ENCODE data around the gene CERS2.

The CERS2 gene

GRCh38 chr1:150997949-150998348, 23.3 kb upstream of the CERS2 start:
- no peak for DNase-seq (ENCODE audit: low read depth in 3 of 3, low spot score in 1 of 3)

DNA sequence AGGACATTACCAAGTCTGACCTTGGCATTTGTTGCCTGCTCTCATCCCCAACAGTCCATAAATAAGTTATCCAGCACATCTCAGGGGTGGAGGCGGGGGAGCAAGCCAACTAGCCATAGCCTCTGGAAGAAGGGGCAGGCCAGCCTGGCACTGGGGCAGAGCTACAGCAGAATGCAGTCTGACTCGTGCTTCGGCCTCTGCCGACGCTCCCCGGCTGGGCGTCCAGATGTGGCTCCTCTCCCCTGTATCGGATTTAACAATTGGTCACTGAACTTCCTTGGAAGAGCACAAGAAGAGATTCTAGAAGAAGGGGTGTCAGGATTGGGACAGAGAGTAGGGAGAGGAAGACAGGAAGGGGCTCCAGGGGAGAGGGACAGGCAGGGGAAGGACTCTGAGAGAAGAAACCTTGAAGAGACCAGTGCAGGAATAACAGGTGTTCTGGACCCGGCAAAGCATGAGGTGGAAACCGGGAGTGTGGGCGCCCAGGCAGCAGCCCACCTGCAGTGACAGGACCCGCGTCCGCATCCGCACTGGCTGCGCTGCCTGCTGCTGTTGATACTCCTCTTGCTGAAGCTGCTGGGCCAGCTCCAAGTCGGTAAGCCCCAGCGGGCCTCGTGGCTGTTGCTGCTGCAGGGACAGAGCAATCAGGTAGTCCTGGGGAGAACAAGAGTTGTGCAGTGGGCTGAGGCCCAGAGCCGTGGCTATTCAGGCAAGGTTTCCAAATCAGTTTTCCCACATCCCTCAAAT, 22.7 kb upstream of the CERS2 start:
- no peak for DNase-seq (ENCODE audit: low read depth in 3 of 3, low spot score in 1 of 3)

DNA sequence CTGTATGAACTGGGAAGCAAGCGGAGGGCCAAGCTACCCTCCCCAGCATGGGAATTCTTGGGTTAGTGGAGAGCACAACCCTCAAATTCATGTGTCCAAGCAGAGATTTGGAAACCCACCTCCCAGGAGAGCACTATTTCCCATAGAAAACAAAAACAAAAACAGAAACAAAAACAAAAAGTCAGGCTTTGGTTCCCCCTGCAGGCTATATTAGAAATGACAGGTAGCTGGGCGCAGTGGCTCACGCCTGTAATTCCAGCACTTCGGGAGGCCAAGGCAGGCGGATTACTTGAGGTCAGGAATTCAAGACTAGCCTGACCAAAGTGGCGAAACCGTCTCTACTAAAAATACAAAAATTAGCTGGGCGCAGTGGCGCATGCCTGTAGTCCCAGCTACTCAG, 21.3 kb upstream of the CERS2 start:
- no peak for DNase-seq (ENCODE audit: low read depth in 3 of 3, low spot score in 1 of 3)

- no peak for DNase-seq (ENCODE audit: low read depth in 3 of 3, low spot score in 1 of 3)
These were observed 20.8 kb upstream of the CERS2 start for GRCh38 chr1:150995460-150995859.

DNA sequence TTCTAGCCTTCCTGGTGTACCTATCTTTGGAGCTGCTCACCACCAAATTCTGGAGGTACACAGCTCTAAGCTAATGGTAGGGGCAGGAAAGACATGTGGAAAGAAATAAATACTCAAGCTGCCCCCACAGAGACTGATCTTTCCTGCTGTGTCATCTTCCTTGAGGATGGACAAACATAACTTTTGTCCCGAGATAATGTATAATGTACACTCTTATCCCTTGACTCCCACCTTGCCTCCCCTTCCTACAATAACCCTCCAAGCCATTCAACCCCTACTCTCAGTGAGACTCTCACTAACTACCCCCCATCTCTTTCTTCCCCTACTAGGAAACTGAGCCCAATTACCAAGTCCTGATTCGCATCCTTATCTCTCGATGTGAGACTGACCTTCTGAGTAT, 19.6 kb upstream of the CERS2 start:
- DNase-seq (ENCODE audit: low read depth in 3 of 3, low spot score in 1 of 3), result no peak

DNA sequence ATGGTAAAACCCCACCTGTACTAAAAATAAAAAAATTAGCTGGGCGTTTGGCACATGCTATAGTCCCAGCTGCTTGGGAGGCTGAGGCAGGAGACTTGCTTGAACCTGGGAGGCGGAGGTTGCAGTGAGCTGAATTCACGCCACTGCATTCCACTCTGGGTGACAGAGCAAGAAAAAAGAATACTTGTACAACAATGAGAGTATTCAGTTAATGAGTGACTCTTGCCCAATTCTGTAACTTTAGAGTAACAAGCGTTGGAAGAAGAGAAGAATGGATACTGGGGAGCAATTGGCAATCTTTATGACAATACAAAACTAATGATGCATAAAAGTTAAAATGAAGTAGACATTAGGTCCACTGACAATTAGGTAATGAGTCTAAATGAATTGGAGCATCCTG, 18.0 kb upstream of the CERS2 start:
- no peak for DNase-seq (ENCODE audit: low read depth in 3 of 3, low spot score in 1 of 3)

GRCh38 chr1:150987924-150988323, 13.3 kb upstream of the CERS2 start:
- DNase-seq (ENCODE audit: low read depth in 3 of 3, low spot score in 1 of 3), result no peak

- no peak for DNase-seq (ENCODE audit: low read depth in 3 of 3, low spot score in 1 of 3)
These were observed 10.7 kb upstream of the CERS2 start for GRCh38 chr1:150985179-150985825.

GRCh38 chr1:150981805-150982712, 7.4 kb upstream of the CERS2 start, which contains the start of gene ANXA9:
Gene ANXA9 (plus strand): TSS chr1:150982292. CDS start chr1:150983106, 814 bp downstream.
- no peak for DNase-seq (ENCODE audit: low read depth in 3 of 3, low spot score in 1 of 3)

DNA sequence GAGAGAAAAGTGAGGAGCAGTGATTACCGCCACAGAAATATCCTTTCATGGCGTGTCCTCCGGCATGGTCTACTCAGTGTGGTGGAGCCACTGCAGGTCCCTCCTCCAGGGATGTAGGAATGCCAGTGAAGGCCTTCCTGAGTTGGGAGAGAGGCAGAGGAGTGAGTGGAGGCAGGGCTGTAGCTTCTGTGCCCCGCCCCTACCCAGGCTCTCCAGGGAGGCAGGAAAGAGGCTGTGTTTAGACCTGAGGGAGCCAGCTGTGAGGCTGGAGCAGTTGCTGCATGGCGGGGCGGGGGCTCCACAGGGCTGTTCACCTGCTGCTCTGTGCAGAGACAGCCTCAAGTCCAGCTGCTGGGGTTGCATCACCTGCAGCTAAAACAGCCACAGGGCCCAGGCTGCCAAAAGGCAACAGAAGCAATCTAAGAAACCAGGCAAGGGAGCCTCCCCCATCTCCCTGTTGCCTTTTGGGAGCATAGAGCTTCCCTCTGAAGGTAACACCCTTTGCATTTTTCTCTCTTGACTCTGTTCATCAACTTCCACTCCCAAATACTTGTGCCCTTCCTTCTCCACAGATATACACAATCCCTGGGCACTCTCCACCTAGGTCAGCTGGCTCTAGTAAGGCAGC, 6.7 kb upstream of the CERS2 start:
- no peak for DNase-seq (ENCODE audit: low read depth in 3 of 3, low spot score in 1 of 3)

DNA sequence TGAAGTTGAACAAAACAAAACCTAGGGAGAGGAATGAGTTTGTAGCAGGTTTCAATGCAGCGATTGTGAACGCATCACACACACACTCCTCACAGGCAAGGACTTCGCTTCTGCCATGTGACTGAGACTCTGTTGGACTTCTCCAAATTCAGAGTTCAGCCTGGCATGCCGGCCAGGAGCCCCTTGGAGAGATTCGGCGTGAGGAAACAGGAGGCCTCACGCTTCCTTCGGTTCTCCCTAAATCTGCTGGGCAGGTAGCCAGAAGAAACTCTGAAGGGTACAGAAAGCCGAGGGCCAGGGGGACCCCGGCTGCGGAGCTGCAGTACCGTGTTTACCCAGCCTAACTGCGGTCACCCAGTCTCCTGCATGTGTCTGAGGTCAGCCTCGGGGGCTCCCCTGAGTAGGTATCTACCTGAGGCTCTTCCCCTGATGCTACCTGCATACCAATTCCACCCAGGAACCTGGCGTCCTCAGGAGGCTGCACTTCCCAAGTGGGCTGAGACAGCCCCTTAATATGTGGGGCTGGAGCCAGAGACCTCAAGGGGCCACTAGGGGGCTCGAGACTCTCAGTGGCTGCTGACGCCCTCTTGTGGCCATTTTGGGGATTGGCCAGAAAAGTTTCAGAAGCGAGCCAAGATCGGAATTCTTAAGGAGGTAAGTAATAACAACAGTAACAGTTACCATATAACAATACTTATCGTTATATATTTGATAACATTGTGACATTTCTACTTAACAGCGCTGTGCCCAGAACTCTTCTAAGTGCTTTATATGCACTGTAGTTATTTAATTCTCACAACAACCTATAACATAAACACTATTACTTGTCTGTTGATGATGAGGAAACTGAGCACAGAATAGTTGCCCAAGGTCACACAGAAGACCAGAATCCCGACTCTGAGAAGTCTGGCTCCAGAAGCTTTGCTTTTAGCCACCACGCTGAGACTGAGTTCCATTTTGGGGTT, 4.7 kb upstream of the CERS2 start:
- DNase-seq (ENCODE audit: low read depth in 3 of 3, low spot score in 1 of 3), result peak; percentile 71 to 81 (median 80)

- peak; percentile 40 to 45 (median 43) for DNase-seq (ENCODE audit: low read depth in 3 of 3, low spot score in 1 of 3)
These were observed 2.5 kb upstream of the CERS2 start for GRCh38 chr1:150976879-150977694.

DNA sequence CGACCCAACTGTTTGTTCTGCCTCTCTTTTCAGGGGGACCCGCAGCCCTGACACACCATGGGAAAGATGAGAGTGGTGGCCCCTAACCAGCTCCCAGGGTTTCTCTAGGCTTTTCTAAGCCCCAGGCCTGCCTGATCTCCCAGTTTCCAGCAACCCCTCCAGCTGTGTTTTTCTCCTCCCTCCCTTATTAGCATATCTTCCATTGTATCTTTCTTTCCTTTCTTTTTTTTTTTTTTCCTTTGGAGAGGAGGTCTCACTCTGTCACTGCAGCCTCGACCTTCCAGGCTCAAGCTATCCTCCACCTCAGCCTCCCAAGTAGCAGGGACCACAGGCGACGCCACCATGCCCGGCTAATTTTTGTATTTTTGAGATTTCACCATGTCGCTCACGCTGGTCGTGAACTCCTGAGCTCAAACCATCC, 1.8 kb upstream of the CERS2 start:
- DNase-seq (ENCODE audit: low read depth in 3 of 3, low spot score in 1 of 3), result no peak

GRCh38 chr1:150973836-150974579, 627 bp downstream of the CERS2 start:
- DNase-seq (ENCODE audit: low read depth in 3 of 3, low spot score in 1 of 3), result peak in 1 of 3 donors; percentile 30

DNA sequence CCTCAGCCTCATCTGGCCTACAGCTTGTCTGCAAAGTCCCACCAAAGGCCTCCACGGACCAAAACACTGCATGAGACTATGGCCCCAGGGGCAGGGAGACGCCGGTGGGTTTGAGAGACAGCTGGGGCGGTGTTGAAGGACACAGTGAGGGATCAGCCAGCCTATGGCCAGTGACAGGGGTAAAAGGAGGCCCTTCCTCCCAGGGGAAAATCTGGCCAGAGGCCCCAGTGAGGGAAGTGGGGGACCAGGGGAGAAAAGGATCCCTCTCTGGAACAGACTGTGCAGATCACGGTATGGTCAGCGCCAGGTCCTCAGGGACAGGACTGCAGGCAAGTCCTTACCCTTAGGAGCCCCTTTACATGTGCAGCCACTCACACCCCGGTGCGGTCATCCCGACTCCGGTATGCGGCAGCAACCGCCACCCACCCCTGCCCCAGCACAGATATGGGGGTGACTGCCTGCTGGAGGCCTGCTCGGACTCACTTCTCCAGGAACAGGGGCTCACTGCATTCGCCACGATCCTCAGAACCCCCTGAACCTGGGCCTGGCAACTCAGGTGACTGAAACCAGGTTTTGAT, 1.3 kb downstream of the CERS2 start:
- no peak for DNase-seq (ENCODE audit: low read depth in 3 of 3, low spot score in 1 of 3)

DNA sequence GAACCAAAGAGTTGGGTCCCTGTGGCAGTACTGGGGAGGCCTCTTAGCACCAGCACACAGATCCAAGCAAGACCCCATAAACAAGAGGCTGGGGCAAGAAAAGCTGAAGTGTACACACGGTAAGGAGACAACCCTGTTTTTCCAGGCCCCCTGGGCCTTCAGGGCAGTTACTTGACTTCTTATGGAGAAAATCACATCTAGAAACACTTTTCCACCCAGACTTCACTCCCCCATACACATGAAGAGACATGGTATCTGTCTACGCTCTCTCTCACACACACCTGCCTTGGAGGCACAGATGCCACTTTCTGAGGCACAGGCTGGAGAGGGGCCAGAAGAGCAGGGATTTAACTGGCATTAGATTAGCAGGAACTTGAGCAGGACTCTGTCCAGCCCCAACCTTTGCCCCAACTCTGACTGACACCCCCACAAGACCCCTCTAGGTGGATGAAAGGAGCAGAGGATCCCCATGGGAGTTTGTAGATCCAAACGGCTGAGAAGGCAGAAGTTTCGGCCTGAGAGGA, 2.2 kb downstream of the CERS2 start:
- no peak for DNase-seq (ENCODE audit: low read depth in 3 of 3, low spot score in 1 of 3)

GRCh38 chr1:150971583-150972416, 2.8 kb downstream of the CERS2 start:
- no peak for DNase-seq (ENCODE audit: low read depth in 3 of 3, low spot score in 1 of 3)

Data from stimulated activated CD4-positive, alpha-beta T cell treated with anti-CD3 and anti-CD28 coated beads, TNF-alpha, amount 100 ng/mL, for 1 hour (primary cell).